Measurements from ENCODE around the gene CSKMT. TPM values are rescaled to one million over a fixed set of nuclear protein-coding genes. Genes with fewer than 3 reads are reported as not detected.
"Not testable (repeated sequence)": the region's sequence is repeated elsewhere in the genome, so short reads cannot be mapped to it uniquely, and the experiment has no call there.

The CSKMT gene
- total and polyA plus RNA-seq, 2 donors (not counting 3 experiments of a cell fraction or from before 2014, with no cell fraction given) = 7.8 to 38.1 TPM

DNA sequence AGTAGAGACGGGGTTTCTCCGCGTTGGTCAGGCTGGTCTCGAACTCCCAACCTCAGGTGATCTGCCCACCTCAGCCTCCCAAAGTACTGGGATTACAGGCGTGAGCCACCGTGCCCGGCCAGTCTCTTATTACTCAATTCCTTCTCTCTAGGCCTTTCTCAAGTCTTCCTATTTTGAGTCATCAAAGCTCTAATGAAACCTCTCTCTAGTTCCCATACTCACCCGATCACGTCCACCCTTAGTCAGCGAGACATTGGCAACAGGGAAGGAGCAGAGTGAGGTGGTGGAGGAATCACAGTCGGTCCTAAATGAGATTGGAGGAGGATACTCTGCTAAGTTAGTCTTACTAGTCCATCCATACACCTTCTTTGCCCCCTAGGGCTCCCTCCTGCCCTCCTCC lies 37.1 kb downstream of the CSKMT start:
- no peaks in the 10 kb centered on the region for H4K20me1 ChIP-seq (replicated peaks; ENCODE audit: control insufficient read depth, extremely low read depth, insufficient read depth, low read length)
- no peaks in the 10 kb centered on the region for H3K9me1 ChIP-seq (replicated peaks; ENCODE audit: control insufficient read depth, extremely low read depth, insufficient read depth, low read length)
- intact Hi-C loops (cut with micrococcal nuclease) (no loop called here), dilution Hi-C loops (cut with MboI; ENCODE audit: extremely low pct_ligation_motif_present, low sequenced_read_pairs) (no loop called here)
- no peak overlapping the region for H3K4me2 ChIP-seq (ENCODE audit: insufficient read depth, low read length)
- no peak overlapping the region for H3K9ac ChIP-seq (replicated peaks; ENCODE audit: extremely low read depth, insufficient read depth, low read length)
- no peaks in the 10 kb centered on the region for H3K27me3 ChIP-seq (ENCODE audit: control insufficient read depth in 2 of 2, insufficient read depth in 2 of 2, low read length in 2 of 2)
- no TSS peak for BruUV-seq (replicated peaks)
- no peaks in the 10 kb centered on the region for H3K79me2 ChIP-seq (ENCODE audit: control insufficient read depth, insufficient read depth, low read length)
- TF ChIP-seq FOS (IDR thresholded peaks at IDR 0.05; ENCODE audit: borderline replicate concordance, insufficient read depth, low read length) (no peak), JUN (IDR thresholded peaks at IDR 0.05; ENCODE audit: borderline replicate concordance, insufficient read depth, insufficient read length, low read depth) (no peak), GATA2 (IDR thresholded peaks at IDR 0.05; ENCODE audit: insufficient read depth, insufficient read length, low read depth, low read length) (no peak), POLR2A (IDR thresholded peaks at IDR 0.05; ENCODE audit: low read depth, low read length) (no peak), EZH2 (IDR thresholded peaks at IDR 0.05; ENCODE audit: borderline replicate concordance, low read depth, low read length, severe bottlenecking) (no peak), MYC (IDR thresholded peaks at IDR 0.05; ENCODE audit: low read depth, low read length) (no peak), POLR2AphosphoS5 (IDR thresholded peaks at IDR 0.05; ENCODE audit: insufficient read depth, low read depth, low read length) (no peak)
- TF ChIP-seq, protein P1, sequence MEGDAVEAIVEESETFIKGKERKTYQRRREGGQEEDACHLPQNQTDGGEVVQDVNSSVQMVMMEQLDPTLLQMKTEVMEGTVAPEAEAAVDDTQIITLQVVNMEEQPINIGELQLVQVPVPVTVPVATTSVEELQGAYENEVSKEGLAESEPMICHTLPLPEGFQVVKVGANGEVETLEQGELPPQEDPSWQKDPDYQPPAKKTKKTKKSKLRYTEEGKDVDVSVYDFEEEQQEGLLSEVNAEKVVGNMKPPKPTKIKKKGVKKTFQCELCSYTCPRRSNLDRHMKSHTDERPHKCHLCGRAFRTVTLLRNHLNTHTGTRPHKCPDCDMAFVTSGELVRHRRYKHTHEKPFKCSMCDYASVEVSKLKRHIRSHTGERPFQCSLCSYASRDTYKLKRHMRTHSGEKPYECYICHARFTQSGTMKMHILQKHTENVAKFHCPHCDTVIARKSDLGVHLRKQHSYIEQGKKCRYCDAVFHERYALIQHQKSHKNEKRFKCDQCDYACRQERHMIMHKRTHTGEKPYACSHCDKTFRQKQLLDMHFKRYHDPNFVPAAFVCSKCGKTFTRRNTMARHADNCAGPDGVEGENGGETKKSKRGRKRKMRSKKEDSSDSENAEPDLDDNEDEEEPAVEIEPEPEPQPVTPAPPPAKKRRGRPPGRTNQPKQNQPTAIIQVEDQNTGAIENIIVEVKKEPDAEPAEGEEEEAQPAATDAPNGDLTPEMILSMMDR (IDR thresholded peaks at IDR 0.05; ENCODE audit: extremely low read depth in 1 of 2, insufficient read depth in 1 of 2, low read depth in 1 of 2, low read length in 2 of 2) = no peak
- TF ChIP-seq, protein P2, sequence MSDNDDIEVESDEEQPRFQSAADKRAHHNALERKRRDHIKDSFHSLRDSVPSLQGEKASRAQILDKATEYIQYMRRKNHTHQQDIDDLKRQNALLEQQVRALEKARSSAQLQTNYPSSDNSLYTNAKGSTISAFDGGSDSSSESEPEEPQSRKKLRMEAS (IDR thresholded peaks at IDR 0.05; ENCODE audit: insufficient read depth, insufficient read length) = no peak
- H3K36me3 ChIP-seq (ENCODE audit: control insufficient read depth in 2 of 2, extremely low read depth in 1 of 2, insufficient read depth in 2 of 2, low read length in 2 of 2) = no peaks in the 10 kb centered on the region
- H3K4me1 ChIP-seq (ENCODE audit: control insufficient read depth, extremely low read depth, insufficient read depth, low read length) = peaks cover 13% of the 10 kb centered on the region
- no peak overlapping the region for H3K27ac ChIP-seq (ENCODE audit: insufficient read depth, low read depth, low read length)
- FAIRE-seq (no peak), DNase-seq (ENCODE audit: low read depth, low spot score) (no peak)
- no peaks in the 10 kb centered on the region for H3K9me3 ChIP-seq (replicated peaks; ENCODE audit: control insufficient read depth, insufficient read depth, low read length)
- CTCF ChIA-PET = interaction anchor here (2.5 kb wide), 1 partner anchor 21 kb away, joined by 8 read pairs; no protein-coding TSS in a partner anchor
- H3K4me3 ChIP-seq (replicated peaks in 1 of 3; ENCODE audit: insufficient read depth in 1 of 3, low read depth in 1 of 3, low read length in 3 of 3) = no peak overlapping the region
- no peak overlapping the region for H2AFZ ChIP-seq (ENCODE audit: low read depth, low read length)
- POLR2A ChIA-PET = no interaction called here

DNA sequence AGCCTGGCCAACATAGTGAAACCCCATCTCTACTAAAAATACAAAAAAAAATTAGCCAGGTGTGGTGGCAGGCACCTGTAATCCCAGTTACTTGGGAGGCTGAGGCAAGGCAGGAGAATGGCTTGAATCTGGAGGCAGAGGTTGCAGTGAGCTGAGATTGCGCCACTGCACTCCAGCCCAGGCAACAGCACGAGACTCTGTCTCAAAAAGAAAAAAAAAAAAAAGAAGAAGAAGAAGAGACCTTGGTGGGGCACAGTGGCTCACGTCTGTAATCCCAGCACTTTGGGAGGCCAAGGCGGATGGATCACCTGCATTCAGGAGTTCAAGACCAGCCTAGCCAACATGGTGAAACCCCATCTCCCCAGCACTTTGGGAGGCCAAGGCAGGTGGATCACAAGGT lies 38.8 kb downstream of the CSKMT start:
- H3K4me2 ChIP-seq (ENCODE audit: insufficient read depth, low read length); POLR2A ChIA-PET; dilution Hi-C loops (cut with MboI; ENCODE audit: extremely low pct_ligation_motif_present, low sequenced_read_pairs); H4K20me1 ChIP-seq (replicated peaks; ENCODE audit: control insufficient read depth, extremely low read depth, insufficient read depth, low read length); H3K36me3 ChIP-seq (ENCODE audit: control insufficient read depth in 2 of 2, extremely low read depth in 1 of 2, insufficient read depth in 2 of 2, low read length in 2 of 2); FAIRE-seq; DNase-seq (ENCODE audit: low read depth, low spot score); intact Hi-C loops (cut with micrococcal nuclease); H3K79me2 ChIP-seq (ENCODE audit: control insufficient read depth, insufficient read depth, low read length); H3K4me3 ChIP-seq (replicated peaks in 1 of 3; ENCODE audit: insufficient read depth in 1 of 3, low read depth in 1 of 3, low read length in 3 of 3); H3K9ac ChIP-seq (replicated peaks; ENCODE audit: extremely low read depth, insufficient read depth, low read length); H3K27ac ChIP-seq (ENCODE audit: insufficient read depth, low read depth, low read length); BruUV-seq (replicated peaks); H2AFZ ChIP-seq (ENCODE audit: low read depth, low read length); H3K9me3 ChIP-seq (replicated peaks; ENCODE audit: control insufficient read depth, insufficient read depth, low read length); H3K9me1 ChIP-seq (replicated peaks; ENCODE audit: control insufficient read depth, extremely low read depth, insufficient read depth, low read length); H3K27me3 ChIP-seq (ENCODE audit: control insufficient read depth in 2 of 2, insufficient read depth in 2 of 2, low read length in 2 of 2): not testable (repeated sequence)
- CTCF ChIA-PET = interaction anchor here (2.5 kb wide), 1 partner anchor 23 kb away, joined by 8 read pairs; no protein-coding TSS in a partner anchor
- H3K4me1 ChIP-seq (ENCODE audit: control insufficient read depth, extremely low read depth, insufficient read depth, low read length) = peaks cover 17% of the 10 kb centered on the region

All from endothelial cell of umbilical vein (primary cell).